ENCODE results near the gene MICU2.

Gene MICU2

GRCh38 chr13:21548577-21548976 is 55.4 kb downstream of the MICU2 start:
- no peak for DNase-seq (ENCODE audit: low read depth in 3 of 3, low spot score in 1 of 3)

- DNase-seq (ENCODE audit: low read depth in 3 of 3, low spot score in 1 of 3) = no peak
These were observed 57.6 kb downstream of the MICU2 start for GRCh38 chr13:21546372-21546771.

GRCh38 chr13:21544515-21544914 is 59.5 kb downstream of the MICU2 start:
- DNase-seq (ENCODE audit: low read depth in 3 of 3, low spot score in 1 of 3) = no peak

GRCh38 chr13:21542563-21542962 is 61.4 kb downstream of the MICU2 start:
- DNase-seq (ENCODE audit: low read depth in 3 of 3, low spot score in 1 of 3) = no peak

- DNase-seq (ENCODE audit: low read depth in 3 of 3, low spot score in 1 of 3) = no peak
These were observed 62.0 kb downstream of the MICU2 start for GRCh38 chr13:21541980-21542379.

- no peak for DNase-seq (ENCODE audit: low read depth in 3 of 3, low spot score in 1 of 3)
These were observed 62.7 kb downstream of the MICU2 start for GRCh38 chr13:21541271-21541670.

- no peak for DNase-seq (ENCODE audit: low read depth in 3 of 3, low spot score in 1 of 3)
These were observed 64.3 kb downstream of the MICU2 start for GRCh38 chr13:21539687-21540086.

GRCh38 chr13:21538753-21539152 is 65.2 kb downstream of the MICU2 start:
- DNase-seq (ENCODE audit: low read depth in 3 of 3, low spot score in 1 of 3) = no peak

- DNase-seq (ENCODE audit: low read depth in 3 of 3, low spot score in 1 of 3) = no peak
These were observed 65.7 kb downstream of the MICU2 start for GRCh38 chr13:21538280-21538679.

GRCh38 chr13:21537105-21537504 is 66.9 kb downstream of the MICU2 start:
- DNase-seq (ENCODE audit: low read depth in 3 of 3, low spot score in 1 of 3) = no peak

- no peak for DNase-seq (ENCODE audit: low read depth in 3 of 3, low spot score in 1 of 3)
These were observed 69.2 kb downstream of the MICU2 start for GRCh38 chr13:21534760-21535159.

GRCh38 chr13:21531455-21531854 is 72.5 kb downstream of the MICU2 start:
- no peak for DNase-seq (ENCODE audit: low read depth in 3 of 3, low spot score in 1 of 3)

- DNase-seq (ENCODE audit: low read depth in 3 of 3, low spot score in 1 of 3) = no peak
These were observed 73.3 kb downstream of the MICU2 start for GRCh38 chr13:21530656-21531055.

- DNase-seq (ENCODE audit: low read depth in 3 of 3, low spot score in 1 of 3) = no peak
These were observed 74.7 kb downstream of the MICU2 start for GRCh38 chr13:21529146-21529893.

- no peak for DNase-seq (ENCODE audit: low read depth in 3 of 3, low spot score in 1 of 3)
These were observed 75.4 kb downstream of the MICU2 start for GRCh38 chr13:21528616-21529015.

GRCh38 chr13:21526707-21527540 is 77.0 kb downstream of the MICU2 start:
- no peak for DNase-seq (ENCODE audit: low read depth in 3 of 3, low spot score in 1 of 3)

GRCh38 chr13:21522847-21523246 is 81.1 kb downstream of the MICU2 start:
- no peak for DNase-seq (ENCODE audit: low read depth in 3 of 3, low spot score in 1 of 3)

GRCh38 chr13:21522130-21522529 is 81.8 kb downstream of the MICU2 start:
- no peak for DNase-seq (ENCODE audit: low read depth in 3 of 3, low spot score in 1 of 3)

GRCh38 chr13:21518617-21519144 is 85.3 kb downstream of the MICU2 start:
- no peak for DNase-seq (ENCODE audit: low read depth in 3 of 3, low spot score in 1 of 3)

GRCh38 chr13:21517576-21517975 is 86.4 kb downstream of the MICU2 start:
- no peak for DNase-seq (ENCODE audit: low read depth in 3 of 3, low spot score in 1 of 3)

GRCh38 chr13:21516805-21517204 is 87.2 kb downstream of the MICU2 start:
- no peak for DNase-seq (ENCODE audit: low read depth in 3 of 3, low spot score in 1 of 3)

GRCh38 chr13:21511849-21512248 is 92.1 kb downstream of the MICU2 start:
- no peak for DNase-seq (ENCODE audit: low read depth in 3 of 3, low spot score in 1 of 3)

All from stimulated activated CD4-positive, alpha-beta T cell treated with anti-CD3 and anti-CD28 coated beads, TNF-alpha, amount 100 ng/mL, for 1 hour (primary cell).